GM18951 (cell line): ENCODE measurements around the gene IREB2.
A peak's percentile ranks its signal among the peaks of the same experiment; 100 is the strongest.
"Not testable (repeated sequence)": the region's sequence is repeated elsewhere in the genome, so short reads cannot be mapped to it uniquely, and the experiment has no call there.

ENCODE experiments used
- POLR2A ChIP-seq: IDR thresholded peaks from 4 replicates; pipeline ENCODE4 v1.6.1; 2011; ENCODE audit warnings: mild to moderate bottlenecking; ENCODE audit not compliant: insufficient read length, insufficient read depth; ENCODE audit errors: extremely low read depth
- in situ Hi-C: fragments of 300-500 bp; cut with MboI; formaldehyde crosslinking; loops from one replicate; pipeline ENCODE4 v1.12.0; 2022; ENCODE audit warnings: low sequenced_read_pairs, mixed read lengths, inconsistent platforms; ENCODE audit not compliant: unreplicated experiment

The IREB2 gene

GRCh38 chr15:78431955-78432354 lies 6.1 kb upstream of the IREB2 start:
- no peak for TF ChIP-seq POLR2A
- in situ Hi-C loops = no loop called here

GRCh38 chr15:78432664-78433063 lies 5.4 kb upstream of the IREB2 start:
- in situ Hi-C loops = no loop called here
- no peak for TF ChIP-seq POLR2A

GRCh38 chr15:78434134-78434533 lies 3.9 kb upstream of the IREB2 start:
- in situ Hi-C loops = no loop called here
- TF ChIP-seq POLR2A = no peak

GRCh38 chr15:78434711-78435110 lies 3.3 kb upstream of the IREB2 start:
- in situ Hi-C loops = not testable (repeated sequence)

GRCh38 chr15:78437107-78437761 lies 782 bp upstream of the IREB2 start:
- in situ Hi-C loops = no loop called here
- no peak for TF ChIP-seq POLR2A

GRCh38 chr15:78438619-78439285 lies 736 bp downstream of the IREB2 start:
- in situ Hi-C loops = no loop called here
- TF ChIP-seq POLR2A = peak; percentile 28

- TF ChIP-seq POLR2A = no peak
- in situ Hi-C loops = no loop called here
Observed at GRCh38 chr15:78440375-78441373, 2.7 kb downstream of the IREB2 start.

GRCh38 chr15:78444255-78444654 lies 6.2 kb downstream of the IREB2 start:
- in situ Hi-C loops = no loop called here
- no peak for TF ChIP-seq POLR2A

GRCh38 chr15:78445875-78446274 lies 7.9 kb downstream of the IREB2 start:
- no peak for TF ChIP-seq POLR2A
- in situ Hi-C loops = no loop called here

GRCh38 chr15:78446551-78446950 lies 8.5 kb downstream of the IREB2 start:
- TF ChIP-seq POLR2A = no peak

GRCh38 chr15:78448441-78449219 lies 10.6 kb downstream of the IREB2 start:
- TF ChIP-seq POLR2A = no peak
- in situ Hi-C loops = no loop called here

More at GRCh38 chr15:78446551-78446950, 8.5 kb downstream of the IREB2 start:
- in situ Hi-C loops = no loop called here

GRCh38 chr15:78449220-78449999 lies 11.4 kb downstream of the IREB2 start:
- in situ Hi-C loops = no loop called here

More at GRCh38 chr15:78449220-78449999, 11.4 kb downstream of the IREB2 start:
- TF ChIP-seq POLR2A = no peak
